ENCODE data around the gene MEAK7. TPM values are rescaled to one million over a fixed set of nuclear protein-coding genes. Genes with fewer than 3 reads are reported as not detected.

Gene MEAK7
- total RNA-seq, 1 experiment from 2014 or later = 21.5 TPM

GRCh38 chr16:84528322-84528721 is 23.9 kb upstream of the MEAK7 start:
- no peaks in the 10 kb centered on the region for H3K9me3 ChIP-seq (ENCODE audit: control insufficient read depth, low read depth, low read length)
- no peak overlapping the region for H2BK12ac ChIP-seq (ENCODE audit: insufficient read length, low read depth, low read length)
- H3K4ac ChIP-seq (ENCODE audit: low read depth, low read length) = no peak overlapping the region
- Mint-ChIP-seq H3K4me3 (no peak overlapping the region), H3K4me1 (peaks cover 30 to 38% of the 10 kb centered on the region in 2 experiments), H3K9me3 (peaks cover 10 to 15% of the 10 kb centered on the region in 2 experiments; a peak in 3 of 5 replicates), H3K27me3 (ENCODE audit: low read depth) (peaks cover 7% of the 10 kb centered on the region), H3K36me3 (ENCODE audit: insufficient read depth in 1 of 3, low read depth in 3 of 3) (peaks cover 3 to 17% (median 13%) of the 10 kb centered on the region in 3 experiments), H3K27ac (no peak overlapping the region; a peak in 1 of 7 replicates)
- H3K79me2 ChIP-seq (ENCODE audit: insufficient read depth, low read length) = no peaks in the 10 kb centered on the region
- H3K18ac ChIP-seq (ENCODE audit: insufficient read length, low read depth, low read length) = no peak overlapping the region
- H3K27ac ChIP-seq (ENCODE audit: insufficient read length, low read depth, low read length) = no peak overlapping the region
- H2AK5ac ChIP-seq (ENCODE audit: insufficient read length, low read length) = no peak overlapping the region
- no peak for DNase-seq
- H2AFZ ChIP-seq (ENCODE audit: low read length) = no peak overlapping the region
- no peak overlapping the region for H2BK5ac ChIP-seq (ENCODE audit: insufficient read length, low read length)
- no CpG with 5 or more reads among the region's 6 CpGs for WGBS (ENCODE audit: extremely low coverage, insufficient read length, low lambda C conversion rate)
- H4K8ac ChIP-seq (replicated peaks; ENCODE audit: insufficient read length, low read depth, low read length) = no peak overlapping the region
- TF ChIP-seq CTCF (conservative IDR thresholded peaks at IDR 0.05) = no peak
- H3K23me2 ChIP-seq (ENCODE audit: insufficient read length, low read depth, low read length, poor library complexity, severe bottlenecking) = no peaks in the 10 kb centered on the region
- H3K14ac ChIP-seq (ENCODE audit: insufficient read depth, low read length) = no peak overlapping the region
- H2BK20ac ChIP-seq (ENCODE audit: low read depth, low read length, poor library complexity, severe bottlenecking) = no peak overlapping the region
- H3K56ac ChIP-seq (ENCODE audit: insufficient read length, low read depth, low read length) = no peak overlapping the region
- H3K27me3 ChIP-seq (ENCODE audit: insufficient read depth, low read length) = no peaks in the 10 kb centered on the region
- H3K79me1 ChIP-seq (ENCODE audit: insufficient read depth, low read depth, low read length, poor library complexity, severe bottlenecking) = no peaks in the 10 kb centered on the region
- H4K91ac ChIP-seq (ENCODE audit: insufficient read length, low read depth, low read length) = no peak overlapping the region
- no peak overlapping the region for H3K9ac ChIP-seq (ENCODE audit: extremely low read depth, insufficient read length, low read length)
- no peak overlapping the region for H4K5ac ChIP-seq (ENCODE audit: insufficient read length, low read depth, low read length)
- no peak overlapping the region for H3T11ph ChIP-seq (ENCODE audit: low read length)
- no peak overlapping the region for H3K4me2 ChIP-seq (ENCODE audit: insufficient read depth, insufficient read length, low read length)
- H3K23ac ChIP-seq (ENCODE audit: insufficient read length, low read depth, low read length) = no peak overlapping the region
- H2BK15ac ChIP-seq (ENCODE audit: low read depth, low read length) = no peak overlapping the region
- H3K4me1 ChIP-seq (ENCODE audit: insufficient read depth, low read length) = peaks cover 7% of the 10 kb centered on the region; the same call in 1 of the 2 replicates
- no peak overlapping the region for H2BK120ac ChIP-seq (ENCODE audit: low read depth, low read length, poor library complexity, severe bottlenecking)
- H4K20me1 ChIP-seq (ENCODE audit: control insufficient read depth, insufficient read depth, insufficient read length) = no peaks in the 10 kb centered on the region
